ENCODE measurements around the gene DUSP28.

- no peak for TF ChIP-seq CTCF (IDR thresholded peaks at IDR 0.05)
- no peak for TF ChIP-seq ESRRA (CRISPR knock-in tag; IDR thresholded peaks at IDR 0.05; ENCODE audit: borderline replicate concordance)
- TF ChIP-seq MAX (CRISPR knock-in tag; IDR thresholded peaks at IDR 0.05): no peak
- TF ChIP-seq USF2 (CRISPR knock-in tag; IDR thresholded peaks at IDR 0.05): no peak
- TF ChIP-seq CREB1 (CRISPR knock-in tag; IDR thresholded peaks at IDR 0.05): no peak
- no peak for TF ChIP-seq ATF2 (CRISPR knock-in tag; IDR thresholded peaks at IDR 0.05; ENCODE audit: borderline replicate concordance, low read depth)
- no peak for TF ChIP-seq NR2C2 (CRISPR knock-in tag; IDR thresholded peaks at IDR 0.05)
- TF ChIP-seq SP1 (CRISPR knock-in tag; conservative IDR thresholded peaks at IDR 0.05): no peak
- TF ChIP-seq ZNF263 (CRISPR knock-in tag; IDR thresholded peaks at IDR 0.05; ENCODE audit: low read depth): no peak
- TF ChIP-seq TP53 (CRISPR knock-in tag; IDR thresholded peaks at IDR 0.05): no peak
- no peak for TF ChIP-seq CDX4 (CRISPR knock-in tag; IDR thresholded peaks at IDR 0.05; ENCODE audit: borderline replicate concordance)
- no peak for TF ChIP-seq FOXK1 (CRISPR knock-in tag; IDR thresholded peaks at IDR 0.05)
- no peak for TF ChIP-seq TCF7 (CRISPR knock-in tag; IDR thresholded peaks at IDR 0.05; ENCODE audit: low read depth)
- no peak for TF ChIP-seq IRF2 (CRISPR knock-in tag; IDR thresholded peaks at IDR 0.05; ENCODE audit: borderline replicate concordance, low read depth)
These were observed 41.6 kb downstream of the DUSP28 start for GRCh38 chr2:240601831-240602160.

All from WTC11 (cell line).